ENCODE data around the gene MUCL3. TPM values are rescaled to one million over a fixed set of nuclear protein-coding genes. Genes with fewer than 3 reads are reported as not detected.

The MUCL3 gene
- polyA plus RNA-seq, 1 of the 3 experiments (the other 2 are of a cell fraction) = not detected

DNA sequence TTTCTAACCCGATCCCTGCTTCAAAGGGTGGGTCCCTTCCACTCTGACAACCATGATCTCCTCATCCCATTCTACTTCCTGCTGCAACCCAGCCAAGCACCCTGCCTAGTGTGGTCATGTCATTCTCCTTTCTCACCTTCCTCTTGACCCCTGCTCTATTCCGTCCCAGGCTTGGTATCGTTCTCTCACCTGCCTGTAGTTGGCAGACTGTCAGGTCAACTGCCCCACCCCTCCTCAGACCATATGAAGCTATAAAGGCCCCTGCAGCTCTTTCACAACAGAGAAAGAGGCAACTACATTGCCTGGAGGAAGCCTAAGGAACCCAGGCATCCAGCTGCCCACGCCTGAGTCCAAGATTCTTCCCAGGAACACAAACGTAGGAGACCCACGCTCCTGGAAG is 42.7 kb downstream of the MUCL3 start, which contains the start of gene MUC21:
TSS of gene MUC21 (plus strand) at position 280 of the 400 bp plus-strand sequence. CDS start 241 bp downstream, outside the sequence.
- no peaks in the 10 kb centered on the region for H3K36me3 ChIP-seq (replicated peaks in 1 of 2; ENCODE audit: control insufficient read depth in 1 of 2, insufficient read depth in 2 of 2, low read length in 1 of 2)
- H2AFZ ChIP-seq (ENCODE audit: low read depth) = no peak within 1 kb of the TSS
- H3K4me2 ChIP-seq = peak within 1 kb of the TSS; percentile 82
- no peak within 1 kb of the TSS for H3K4me3 ChIP-seq (ENCODE audit: low read depth in 2 of 2, low read length in 1 of 2)
- TF ChIP-seq NFIC (IDR thresholded peaks at IDR 0.05; ENCODE audit: borderline replicate concordance) (no peak), TAF1 (IDR thresholded peaks at IDR 0.05; ENCODE audit: borderline replicate concordance, low read depth, low read length) (no peak), JUND (IDR thresholded peaks at IDR 0.05) (no peak), USF1 (IDR thresholded peaks at IDR 0.05; ENCODE audit: borderline replicate concordance, low read depth) (no peak), MAX (IDR thresholded peaks at IDR 0.05; ENCODE audit: low read depth) (no peak), RCOR1 (IDR thresholded peaks at IDR 0.05; ENCODE audit: low read length) (no peak), TCF12 (IDR thresholded peaks at IDR 0.05) (no peak), RXRA (IDR thresholded peaks at IDR 0.05; ENCODE audit: borderline replicate concordance, low read depth) (no peak), YY1 (IDR thresholded peaks at IDR 0.05; ENCODE audit: low read depth) (no peak), PBX3 (IDR thresholded peaks at IDR 0.05) (no peak), EP300 (IDR thresholded peaks at IDR 0.05; ENCODE audit: borderline replicate concordance in 1 of 2, low read depth in 1 of 2, low read length in 1 of 2) (no peak), ZBTB33 (IDR thresholded peaks at IDR 0.05; ENCODE audit: borderline replicate concordance, low read depth) (no peak), MEF2A (IDR thresholded peaks at IDR 0.05; ENCODE audit: borderline replicate concordance, low read depth) (no peak), FOXM1 (IDR thresholded peaks at IDR 0.05; ENCODE audit: low read depth) (no peak), TEAD4 (IDR thresholded peaks at IDR 0.05; ENCODE audit: borderline replicate concordance, insufficient read depth) (no peak), EZH2phosphoT487 (IDR thresholded peaks at IDR 0.05; ENCODE audit: borderline replicate concordance, low read depth) (no peak), FOSL2 (IDR thresholded peaks at IDR 0.05; ENCODE audit: borderline replicate concordance, low read depth) (no peak), ELF1 (IDR thresholded peaks at IDR 0.05) (no peak)
- TF ChIP-seq, protein P1, sequence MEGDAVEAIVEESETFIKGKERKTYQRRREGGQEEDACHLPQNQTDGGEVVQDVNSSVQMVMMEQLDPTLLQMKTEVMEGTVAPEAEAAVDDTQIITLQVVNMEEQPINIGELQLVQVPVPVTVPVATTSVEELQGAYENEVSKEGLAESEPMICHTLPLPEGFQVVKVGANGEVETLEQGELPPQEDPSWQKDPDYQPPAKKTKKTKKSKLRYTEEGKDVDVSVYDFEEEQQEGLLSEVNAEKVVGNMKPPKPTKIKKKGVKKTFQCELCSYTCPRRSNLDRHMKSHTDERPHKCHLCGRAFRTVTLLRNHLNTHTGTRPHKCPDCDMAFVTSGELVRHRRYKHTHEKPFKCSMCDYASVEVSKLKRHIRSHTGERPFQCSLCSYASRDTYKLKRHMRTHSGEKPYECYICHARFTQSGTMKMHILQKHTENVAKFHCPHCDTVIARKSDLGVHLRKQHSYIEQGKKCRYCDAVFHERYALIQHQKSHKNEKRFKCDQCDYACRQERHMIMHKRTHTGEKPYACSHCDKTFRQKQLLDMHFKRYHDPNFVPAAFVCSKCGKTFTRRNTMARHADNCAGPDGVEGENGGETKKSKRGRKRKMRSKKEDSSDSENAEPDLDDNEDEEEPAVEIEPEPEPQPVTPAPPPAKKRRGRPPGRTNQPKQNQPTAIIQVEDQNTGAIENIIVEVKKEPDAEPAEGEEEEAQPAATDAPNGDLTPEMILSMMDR (IDR thresholded peaks at IDR 0.05) = no peak
- H3K9ac ChIP-seq = no peak within 1 kb of the TSS
- H3K79me2 ChIP-seq (ENCODE audit: insufficient read depth) = no peaks in the 10 kb centered on the region
- no peaks in the 10 kb centered on the region for H3K27me3 ChIP-seq (ENCODE audit: insufficient read depth)
- no peak within 1 kb of the TSS; a peak in 2 of 4 replicates for H3K27ac ChIP-seq (ENCODE audit: low read depth in 2 of 2, low read length in 1 of 2)
- CTCF ChIA-PET = no interaction called here
- peaks cover 0 to 2% of the 10 kb centered on the region in 2 experiments; a peak in 1 of 4 replicates for H3K4me1 ChIP-seq (ENCODE audit: control insufficient read depth in 1 of 2, insufficient read depth in 2 of 2, low read depth in 1 of 2, low read length in 1 of 2)
- WGBS (ENCODE audit: low lambda C conversion rate) = 64% methylated on average over 6 of the region's 6 CpGs
- H4K20me1 ChIP-seq (ENCODE audit: insufficient read depth) = no peaks in the 10 kb centered on the region
- H3F3A ChIP-seq (replicated peaks; ENCODE audit: insufficient read depth) = peaks cover 7% of the 10 kb centered on the region
- POLR2A ChIA-PET = no interaction called here
- no peak for DNase-seq
- no peaks in the 10 kb centered on the region for H3K9me3 ChIP-seq
- H3K9me2 ChIP-seq = no peaks in the 10 kb centered on the region
